MG63 (cell line): ENCODE measurements around the gene PAQR4. TPM values are rescaled to one million over a fixed set of nuclear protein-coding genes. Genes with fewer than 3 reads are reported as not detected.

ENCODE experiments used
- DNase-seq: peaks from one replicate; pipeline ENCODE4 v3.0.0-alpha.2; 2020
- H3K27me3 ChIP-seq: fragments of 250-450 bp; sonication (Bioruptor Pico); 2 replicates; pipeline ENCODE4 v1.5.1; 2020; ENCODE audit warnings: mild to moderate bottlenecking, moderate library complexity
- H3K36me3 ChIP-seq: fragments of 250-450 bp; sonication (Bioruptor Pico); 2 replicates; pipeline ENCODE4 v1.5.1; 2020; ENCODE audit warnings: mild to moderate bottlenecking, moderate library complexity
- H3K4me3 ChIP-seq: fragments of 250-450 bp; sonication (Bioruptor Pico); 2 replicates; pipeline ENCODE4 v1.5.1; 2020; ENCODE audit warnings: mild to moderate bottlenecking, moderate library complexity
- H3K9me3 ChIP-seq: fragments of 250-450 bp; sonication (Bioruptor Pico); 2 replicates; pipeline ENCODE4 v1.5.1; 2020; ENCODE audit warnings: mild to moderate bottlenecking, moderate library complexity
- total RNA-seq: library from RNA; depleted of rRNA; stranded (reverse); fragments of >200 nt; shearing (Covaris generic); gene quantifications from 2 replicates; pipeline ENCODE4 v1.2.3, GENCODE V29; 2014; ENCODE audit warnings: low replicate concordance

PAQR4 gene
- total RNA-seq, 1 experiment from 2014 or later: 38.1 TPM

DNA sequence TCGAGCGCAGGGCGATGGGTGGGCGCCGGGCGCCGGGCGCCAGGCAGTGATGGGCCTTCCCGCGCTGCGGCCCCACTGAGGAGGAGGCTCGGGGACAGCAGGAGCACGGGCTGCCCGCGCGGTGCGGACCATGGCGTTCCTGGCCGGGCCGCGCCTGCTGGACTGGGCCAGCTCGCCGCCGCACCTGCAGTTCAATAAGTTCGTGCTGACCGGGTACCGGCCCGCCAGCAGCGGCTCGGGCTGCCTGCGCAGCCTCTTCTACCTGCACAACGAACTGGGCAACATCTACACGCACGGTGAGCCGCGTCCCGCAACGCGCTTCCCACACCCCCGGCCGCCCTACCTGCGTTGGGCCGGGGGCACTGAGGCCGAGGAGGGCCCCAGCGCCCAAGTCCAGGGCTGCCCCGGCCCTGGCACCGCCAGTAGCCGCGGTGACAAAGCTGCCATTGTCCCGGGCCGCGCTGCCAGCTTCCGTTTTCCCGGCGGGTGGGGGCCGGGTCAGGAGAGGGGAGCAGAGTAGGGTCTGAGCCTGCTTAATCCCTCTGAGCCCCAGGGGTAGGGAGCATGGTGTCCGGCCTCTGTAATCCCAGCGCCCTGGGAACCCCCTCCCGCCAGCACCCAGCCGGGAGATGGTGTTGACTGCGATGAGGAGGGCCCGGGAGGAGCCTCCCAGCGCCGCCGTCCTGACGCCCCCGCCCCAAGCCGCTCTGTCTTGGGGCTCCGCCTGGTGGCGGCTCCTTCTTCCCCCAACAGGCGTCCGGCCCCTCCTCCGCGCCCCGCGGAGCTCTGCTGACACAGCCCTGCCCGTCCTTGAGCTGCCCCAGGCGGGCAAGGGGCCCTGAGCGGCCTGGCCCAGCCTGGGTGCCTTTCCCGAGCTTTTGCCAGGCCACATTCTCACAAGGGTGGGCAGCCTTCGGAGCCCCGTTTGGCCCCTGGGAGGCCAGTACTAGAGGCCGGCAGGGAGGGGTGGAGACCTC is 685 bp downstream of the PAQR4 start:
- H3K4me3 ChIP-seq: peak overlapping the region; percentile 85
- DNase-seq: peak; percentile 91
- peaks cover 37% of the 10 kb centered on the region for H3K36me3 ChIP-seq
- peaks cover under 1% of the 10 kb centered on the region; the same call in 1 of the 2 replicates for H3K27me3 ChIP-seq
- no peaks in the 10 kb centered on the region for H3K9me3 ChIP-seq

DNA sequence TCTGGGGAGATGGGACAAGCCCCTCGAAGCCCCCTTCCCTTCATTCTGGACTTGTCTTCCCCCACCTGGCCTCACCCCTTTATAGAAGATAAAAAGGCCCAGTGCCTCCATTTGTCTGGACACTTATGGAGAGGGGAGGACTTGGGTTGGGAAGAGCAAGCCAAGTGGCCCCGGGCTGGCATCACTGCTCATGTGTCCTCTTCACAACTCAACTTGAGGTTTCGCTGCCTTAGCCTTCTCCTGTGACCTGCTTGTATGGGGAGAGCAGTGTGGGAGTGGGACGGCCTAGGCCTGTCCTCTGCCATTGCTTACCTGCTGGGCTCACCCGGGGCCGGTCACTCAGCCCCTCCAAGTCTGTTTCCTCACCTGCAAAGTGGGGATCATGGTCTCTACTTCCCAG is 1.4 kb downstream of the PAQR4 start:
- H3K27me3 ChIP-seq: no peaks in the 10 kb centered on the region
- H3K36me3 ChIP-seq: peaks cover 44% of the 10 kb centered on the region
- no peaks in the 10 kb centered on the region for H3K9me3 ChIP-seq
- H3K4me3 ChIP-seq: peak overlapping the region; percentile 85
- no peak for DNase-seq

DNA sequence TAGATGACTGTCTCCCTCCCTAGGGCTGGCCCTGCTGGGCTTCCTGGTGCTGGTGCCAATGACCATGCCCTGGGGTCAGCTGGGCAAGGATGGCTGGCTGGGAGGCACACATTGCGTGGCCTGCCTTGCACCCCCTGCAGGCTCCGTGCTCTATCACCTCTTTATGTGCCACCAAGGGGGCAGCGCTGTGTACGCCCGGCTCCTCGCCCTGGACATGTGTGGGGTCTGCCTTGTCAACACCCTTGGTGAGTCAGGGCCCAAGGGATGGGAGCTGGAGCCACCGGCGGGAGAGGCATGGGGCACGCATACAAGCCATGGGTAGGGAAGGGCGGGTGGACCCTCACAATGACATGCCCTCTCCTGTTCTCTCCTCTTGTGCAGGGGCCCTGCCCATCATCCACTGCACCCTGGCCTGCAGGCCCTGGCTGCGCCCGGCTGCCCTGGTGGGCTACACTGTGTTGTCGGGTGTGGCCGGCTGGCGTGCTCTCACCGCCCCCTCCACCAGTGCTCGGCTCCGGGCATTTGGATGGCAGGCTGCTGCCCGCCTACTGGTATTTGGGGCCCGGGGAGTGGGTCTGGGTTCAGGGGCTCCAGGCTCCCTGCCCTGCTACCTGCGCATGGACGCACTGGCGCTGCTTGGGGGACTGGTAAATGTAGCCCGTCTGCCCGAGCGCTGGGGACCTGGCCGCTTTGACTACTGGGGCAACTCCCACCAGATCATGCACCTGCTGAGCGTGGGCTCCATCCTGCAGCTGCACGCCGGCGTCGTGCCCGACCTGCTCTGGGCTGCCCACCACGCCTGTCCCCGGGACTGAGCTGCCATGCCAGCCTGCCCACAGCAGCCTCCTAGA is 2.2 kb downstream of the PAQR4 start:
- DNase-seq: no peak
- Histone ChIP-seq H3K36me3 (peaks cover 52% of the 10 kb centered on the region), H3K4me3 (peak overlapping the region; percentile 85), H3K9me3 (no peaks in the 10 kb centered on the region), H3K27me3 (no peaks in the 10 kb centered on the region)

DNA sequence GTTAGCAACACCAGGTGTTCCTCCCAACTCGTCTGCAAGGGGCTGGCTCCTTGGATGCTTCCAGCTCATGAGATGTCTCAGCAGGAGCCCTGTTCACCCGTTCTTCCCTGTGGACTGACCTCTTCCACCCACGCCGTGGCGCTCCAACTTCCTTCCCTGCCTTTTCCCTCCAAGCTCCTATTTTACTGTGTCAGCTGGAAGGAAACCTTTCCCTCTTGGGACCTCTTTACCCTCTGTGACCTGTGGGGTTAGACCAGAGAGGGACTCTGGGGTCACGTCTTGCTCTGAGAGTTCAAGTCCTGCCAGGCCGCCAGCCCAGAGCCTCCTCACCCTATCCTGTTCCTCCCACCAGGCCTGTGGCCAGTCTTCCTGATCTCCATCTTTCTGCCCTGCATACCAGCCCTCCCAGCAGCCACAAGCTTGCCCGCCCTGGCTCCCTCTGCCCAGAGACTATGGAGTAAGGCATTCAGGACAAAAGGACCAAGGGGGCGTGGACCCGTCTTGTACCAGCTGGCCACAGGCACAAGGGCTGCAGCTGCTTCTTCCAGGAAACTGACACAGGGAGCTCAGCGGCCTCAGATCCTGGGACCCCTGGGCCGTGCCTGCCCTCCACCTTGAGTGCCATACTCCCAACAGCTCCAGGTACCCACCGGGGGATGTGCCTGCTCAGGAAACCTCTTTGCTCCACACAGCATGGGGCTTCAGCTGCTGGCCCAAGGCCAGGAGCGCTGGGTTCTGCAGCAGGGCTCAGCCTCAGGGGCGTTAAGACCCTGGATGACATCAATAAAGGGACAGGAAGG is 3.0 kb downstream of the PAQR4 start:
- Histone ChIP-seq H3K27me3 (no peaks in the 10 kb centered on the region), H3K4me3 (no peak overlapping the region), H3K9me3 (no peaks in the 10 kb centered on the region), H3K36me3 (peaks cover 60% of the 10 kb centered on the region)
- DNase-seq: peak; percentile 37

DNA sequence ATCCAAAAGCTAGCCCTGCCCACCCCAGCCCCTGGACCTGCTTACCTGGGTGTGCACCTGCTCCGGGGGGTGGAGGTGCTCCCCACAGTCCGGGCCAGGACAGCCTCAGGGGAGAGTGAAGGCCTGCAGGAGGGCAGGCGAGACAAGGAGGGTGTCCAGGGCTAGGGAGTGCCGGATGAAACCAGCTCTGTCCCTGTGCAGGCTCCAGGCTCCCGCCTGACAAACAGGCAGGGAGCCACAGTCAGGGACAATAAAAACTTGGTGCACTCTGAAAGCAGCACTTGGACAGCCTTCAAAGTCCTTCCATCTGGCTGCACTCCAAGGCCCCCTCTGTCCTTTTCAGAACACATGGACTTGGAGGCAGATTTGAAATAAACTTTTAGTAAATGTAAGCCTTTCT is 3.9 kb downstream of the PAQR4 start:
- no peaks in the 10 kb centered on the region for H3K9me3 ChIP-seq
- no peak for DNase-seq
- no peak overlapping the region for H3K4me3 ChIP-seq
- H3K27me3 ChIP-seq: no peaks in the 10 kb centered on the region
- peaks cover 70% of the 10 kb centered on the region for H3K36me3 ChIP-seq

DNA sequence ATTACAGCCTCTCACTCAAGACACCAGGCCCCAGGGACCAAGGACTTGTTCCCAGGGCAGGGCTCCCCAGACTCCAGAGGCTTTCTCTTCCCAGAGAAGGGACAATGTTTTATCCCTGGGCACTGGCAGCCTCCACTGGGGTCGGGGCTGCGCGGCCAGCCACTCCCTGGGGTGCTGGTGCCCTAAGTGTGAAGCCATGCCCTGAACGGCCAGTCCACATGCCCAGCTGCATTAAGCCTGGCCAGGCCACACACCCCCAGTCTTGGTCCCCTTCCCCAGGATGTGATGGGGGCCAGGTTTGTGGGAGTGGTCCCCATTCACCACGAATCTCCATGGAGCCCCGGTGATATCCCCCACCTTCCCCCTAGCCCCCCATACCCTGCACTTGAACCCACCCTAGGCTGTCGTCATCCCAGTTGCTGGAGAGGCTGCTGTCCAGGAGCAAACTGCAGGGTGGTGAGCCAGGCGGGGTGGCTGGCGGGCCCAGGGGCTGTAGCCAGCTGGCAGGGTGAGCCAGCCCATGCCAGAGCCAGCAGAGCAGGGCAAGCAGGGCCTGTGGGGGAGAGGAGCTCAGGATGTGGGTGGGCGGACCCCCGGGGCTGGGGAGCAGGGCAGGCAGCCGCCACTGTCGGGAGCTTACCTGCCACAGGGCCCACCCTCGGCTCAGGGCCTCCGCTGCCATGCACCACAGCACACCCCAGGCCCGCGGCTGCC is 4.6 kb downstream of the PAQR4 start:
- no peak overlapping the region for H3K4me3 ChIP-seq
- H3K27me3 ChIP-seq: no peaks in the 10 kb centered on the region
- H3K36me3 ChIP-seq: peaks cover 75% of the 10 kb centered on the region
- no peak for DNase-seq
- H3K9me3 ChIP-seq: no peaks in the 10 kb centered on the region

DNA sequence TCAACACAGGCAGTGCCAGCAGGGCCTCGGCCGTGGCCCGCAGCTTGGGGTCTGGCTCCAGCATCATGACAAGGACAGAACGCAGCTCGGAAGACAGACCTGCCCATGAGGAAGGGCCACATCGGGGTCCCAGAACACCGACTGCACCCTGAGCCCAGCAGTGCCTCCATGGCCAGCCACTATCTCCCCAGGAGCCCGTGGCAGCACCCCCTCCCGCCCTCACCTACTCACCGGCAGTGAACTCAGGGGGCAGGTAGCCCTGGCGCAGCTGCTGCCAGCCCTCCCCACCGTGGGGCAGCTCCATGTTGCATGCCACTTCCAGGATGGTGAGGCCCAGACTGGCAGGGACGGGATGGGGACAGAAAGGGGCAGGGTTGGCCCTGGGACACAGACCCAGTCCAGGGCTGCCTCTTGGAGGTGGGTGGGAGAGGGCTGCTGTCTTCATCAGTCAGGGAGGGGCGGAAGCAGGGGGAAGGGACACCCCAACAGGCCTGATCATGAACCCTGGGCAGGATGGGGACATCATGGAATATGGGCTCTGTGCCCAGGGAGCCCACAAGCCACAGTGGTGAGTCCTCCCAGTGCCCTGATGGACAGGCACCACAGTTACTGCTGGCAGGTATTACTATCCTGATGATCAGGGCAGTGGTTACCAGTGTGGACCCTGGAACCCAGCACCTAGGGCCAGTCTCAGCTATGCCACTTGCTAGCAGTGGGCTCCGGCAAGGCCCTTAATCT is 5.3 kb downstream of the PAQR4 start:
- Histone ChIP-seq H3K4me3 (no peak overlapping the region), H3K9me3 (no peaks in the 10 kb centered on the region), H3K36me3 (peaks cover 80% of the 10 kb centered on the region), H3K27me3 (no peaks in the 10 kb centered on the region)
- DNase-seq: no peak

DNA sequence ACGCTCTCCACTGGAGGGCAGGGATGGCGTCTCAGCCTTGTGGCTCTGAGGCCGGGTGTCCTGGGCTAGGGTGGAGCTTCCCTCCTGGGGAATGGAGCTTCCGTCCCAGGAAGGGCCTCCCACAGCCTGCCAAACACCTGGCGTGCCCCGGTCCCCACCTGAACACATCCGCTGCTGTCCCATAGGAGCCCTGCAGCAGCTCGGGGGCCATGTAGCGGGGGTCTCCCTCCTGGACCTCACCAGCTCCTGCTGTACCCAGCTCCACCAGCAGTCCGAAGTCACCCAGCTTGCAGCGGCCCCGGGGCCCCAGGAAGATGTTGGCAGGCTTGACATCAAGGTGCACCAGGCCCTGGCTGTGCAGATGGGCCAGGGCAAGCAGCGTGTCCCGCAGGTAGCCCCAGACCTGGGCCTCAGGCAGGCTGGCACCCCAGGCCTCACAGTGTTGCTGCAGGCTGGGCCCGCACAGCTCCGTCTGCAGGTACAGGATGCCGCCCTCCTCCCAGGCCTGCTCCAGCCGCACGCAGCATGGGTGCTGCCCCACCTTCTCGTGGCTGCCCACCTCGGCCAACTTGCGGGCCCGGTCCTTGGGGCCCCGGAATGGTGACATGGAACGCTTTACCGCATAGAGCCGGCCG is 6.1 kb downstream of the PAQR4 start:
- no peak overlapping the region for H3K4me3 ChIP-seq
- no peak for DNase-seq
- H3K27me3 ChIP-seq: no peaks in the 10 kb centered on the region
- H3K9me3 ChIP-seq: no peaks in the 10 kb centered on the region
- H3K36me3 ChIP-seq: peaks cover 84% of the 10 kb centered on the region

DNA sequence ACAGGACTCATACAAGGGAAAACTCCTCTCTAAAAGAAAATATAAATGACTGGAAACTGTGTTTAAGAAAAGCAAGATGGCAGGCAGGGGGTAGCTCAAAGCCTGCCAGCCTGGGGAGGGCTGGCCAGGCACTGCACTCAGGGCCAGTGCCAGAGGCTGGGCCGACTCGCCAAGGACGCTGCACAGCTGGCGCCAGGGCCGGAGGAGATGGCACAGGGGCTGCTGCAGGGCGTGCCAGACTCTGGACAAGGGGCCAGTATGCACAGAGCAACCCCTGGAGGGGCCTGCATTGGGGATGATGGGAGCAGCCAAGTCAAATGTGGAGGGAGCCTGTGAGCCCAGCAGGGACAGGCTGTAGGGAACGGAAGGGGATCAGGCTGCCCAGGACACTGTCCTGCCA is 7.1 kb downstream of the PAQR4 start:
- Histone ChIP-seq H3K36me3 (peaks cover 83% of the 10 kb centered on the region), H3K27me3 (no peaks in the 10 kb centered on the region), H3K4me3 (no peak overlapping the region), H3K9me3 (no peaks in the 10 kb centered on the region)
- no peak for DNase-seq

DNA sequence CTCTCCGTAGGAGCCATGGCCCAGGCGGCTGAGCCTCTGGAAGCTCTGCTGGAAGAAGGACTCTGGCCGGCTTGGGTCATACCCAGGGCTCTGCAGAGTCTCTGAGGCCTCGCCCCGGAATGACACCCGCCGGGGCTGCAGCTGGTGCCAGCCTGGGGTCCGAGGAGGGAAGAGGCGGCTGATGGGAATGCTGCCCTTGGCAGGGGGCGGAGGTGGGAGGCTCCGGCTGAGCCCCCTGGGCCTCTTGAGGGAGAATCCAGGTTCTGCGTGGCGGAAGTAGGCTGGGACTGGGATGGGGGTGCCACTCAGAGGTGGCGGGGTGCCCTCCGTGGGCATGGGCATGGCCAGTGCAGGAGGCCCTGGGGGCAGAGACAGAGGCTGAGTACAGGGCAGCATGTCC is 7.5 kb downstream of the PAQR4 start:
- Histone ChIP-seq H3K36me3 (peaks cover 79% of the 10 kb centered on the region), H3K4me3 (no peak overlapping the region), H3K9me3 (no peaks in the 10 kb centered on the region), H3K27me3 (no peaks in the 10 kb centered on the region)
- DNase-seq: no peak

DNA sequence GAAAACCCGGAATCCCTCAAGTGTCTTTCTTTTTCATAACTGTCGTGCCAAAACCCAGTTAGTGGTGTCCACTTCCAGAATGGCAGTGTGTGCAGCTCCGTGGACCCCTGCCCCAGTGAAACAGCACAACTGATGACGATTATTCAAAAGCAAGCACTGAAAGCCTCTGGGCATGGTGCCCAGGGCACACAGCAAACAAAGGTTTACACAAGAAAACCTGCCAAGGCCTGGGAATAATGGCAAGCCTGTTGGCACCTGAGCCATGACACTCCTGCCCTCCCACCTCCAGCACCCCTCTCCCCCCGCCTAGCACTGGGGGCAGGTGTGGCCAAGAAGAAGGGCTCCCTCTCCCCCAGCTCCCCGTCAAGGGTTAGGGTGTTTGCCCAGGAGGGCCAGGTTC is 8.3 kb downstream of the PAQR4 start:
- no peak for DNase-seq
- peaks cover 71% of the 10 kb centered on the region for H3K36me3 ChIP-seq
- H3K27me3 ChIP-seq: no peaks in the 10 kb centered on the region
- no peaks in the 10 kb centered on the region for H3K9me3 ChIP-seq
- H3K4me3 ChIP-seq: no peak overlapping the region

DNA sequence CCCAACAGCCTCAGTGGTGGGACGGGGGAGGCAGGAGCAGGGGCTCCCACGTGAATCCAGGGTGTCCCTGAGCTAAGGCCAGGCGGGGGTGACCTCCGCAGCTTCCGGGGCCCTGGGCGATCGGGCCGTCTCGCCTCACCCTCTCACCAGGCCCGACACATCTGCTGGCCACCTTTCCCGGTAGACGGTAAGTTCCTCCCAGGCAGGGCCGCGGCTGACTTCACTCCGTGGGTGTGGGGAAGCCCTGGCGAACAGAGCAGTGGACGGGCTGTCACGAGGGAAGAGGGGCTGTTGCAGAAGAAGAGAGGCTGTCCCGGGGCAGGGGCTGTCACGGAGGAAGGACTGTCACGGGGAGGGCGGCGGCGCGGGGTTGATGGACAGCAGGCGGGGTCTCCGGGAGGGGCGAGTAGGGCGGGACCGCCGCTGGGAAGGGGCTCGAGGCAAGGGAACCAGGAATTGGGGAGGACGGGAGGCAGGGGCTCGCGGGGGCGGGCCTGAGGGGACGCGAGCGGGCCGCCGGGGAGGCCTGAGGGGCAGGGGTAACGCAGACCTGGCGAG is 10.6 kb downstream of the PAQR4 start:
- Histone ChIP-seq H3K36me3 (peaks cover 48% of the 10 kb centered on the region), H3K4me3 (peak overlapping the region; percentile 79), H3K9me3 (no peaks in the 10 kb centered on the region), H3K27me3 (no peaks in the 10 kb centered on the region)
- peak; percentile 52 for DNase-seq

DNA sequence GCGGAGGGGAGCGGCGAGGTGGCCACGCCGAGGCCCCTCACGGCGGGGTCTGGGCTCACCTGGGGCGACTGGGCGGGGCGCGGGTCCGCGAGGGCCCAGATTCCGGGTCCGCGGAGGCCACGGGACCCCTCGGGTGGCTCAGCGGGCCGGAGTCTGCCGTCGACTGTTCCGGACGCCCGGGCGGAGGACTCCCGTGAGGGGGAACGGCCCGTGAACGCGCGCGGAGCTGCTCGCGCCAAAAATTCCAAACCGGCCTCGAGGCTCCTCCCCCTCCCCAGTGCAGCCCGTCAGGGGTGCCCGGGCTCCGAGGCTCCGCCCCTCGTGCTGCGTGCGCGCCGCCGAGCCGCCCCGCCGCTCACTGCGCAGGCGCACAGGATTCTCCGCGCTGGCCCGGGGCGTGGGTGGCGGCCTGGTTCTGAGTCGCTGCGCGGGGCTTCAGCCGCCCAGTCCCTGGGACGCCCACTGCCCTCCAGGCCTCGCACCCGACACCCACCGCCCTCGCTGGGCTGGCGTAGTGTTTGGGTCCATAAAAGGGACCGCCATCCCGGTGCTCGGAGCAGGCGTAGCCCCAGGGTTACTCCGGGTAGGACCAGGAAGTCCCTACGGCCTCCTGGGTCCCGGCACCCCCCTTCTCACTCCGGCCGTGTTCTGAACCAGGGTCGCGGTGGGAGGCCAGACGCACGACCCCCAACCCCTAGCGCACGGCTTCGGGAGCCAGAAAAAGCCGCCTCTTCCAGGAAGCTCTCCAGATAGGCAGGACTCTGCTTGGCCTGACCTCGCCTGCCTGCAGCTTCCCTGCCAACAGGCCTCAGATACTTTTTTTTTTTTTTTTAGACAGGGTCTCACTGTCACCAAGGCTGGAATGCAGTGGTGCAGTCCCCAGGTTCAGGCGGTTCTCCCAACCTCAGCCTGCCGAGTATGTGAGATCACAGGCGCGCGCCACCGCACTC is 11.4 kb downstream of the PAQR4 start, which contains the start of gene PKMYT1:
PKMYT1 (minus strand) TSS at position 220 of the 950 bp plus-strand sequence. CDS start 789 bp downstream, outside the sequence.
- Histone ChIP-seq H3K9me3 (no peaks in the 10 kb centered on the region), H3K27me3 (no peaks in the 10 kb centered on the region), H3K36me3 (peaks cover 40% of the 10 kb centered on the region), H3K4me3 (peak within 1 kb of the TSS; percentile 79)
- DNase-seq: peak; percentile 94
